Measurements from ENCODE around the gene KCNH2. TPM values are rescaled to one million over a fixed set of nuclear protein-coding genes. Genes with fewer than 3 reads are reported as not detected.
"Not testable (repeated sequence)": the region's sequence is repeated elsewhere in the genome, so short reads cannot be mapped to it uniquely, and the experiment has no call there.

KCNH2 gene
- total RNA-seq, 1 donor, result 0.94 TPM

DNA sequence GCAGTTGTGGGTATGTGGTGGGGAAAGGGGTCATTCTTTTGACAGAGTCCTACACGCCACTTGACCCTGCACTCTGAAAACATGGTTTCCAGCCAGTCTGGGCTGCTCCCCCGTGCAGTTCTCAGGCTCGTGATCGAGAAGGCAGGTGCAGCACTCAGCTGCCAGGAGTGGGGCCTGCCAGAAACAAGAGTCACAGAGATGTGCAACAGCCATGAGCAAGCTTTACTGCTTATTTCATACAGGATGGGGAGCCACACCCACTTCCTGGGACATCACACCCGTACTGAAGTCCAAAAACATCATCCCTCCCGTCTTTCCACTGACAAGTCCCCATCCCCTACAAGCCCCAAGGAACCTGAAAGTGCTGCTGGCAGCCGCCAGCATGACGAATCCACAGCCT is 36.8 kb upstream of the KCNH2 start:
- Histone ChIP-seq H3K9me3 (ENCODE audit: low read depth, low read length) (no peaks in the 10 kb centered on the region), H3K4me1 (ENCODE audit: insufficient read depth, low read length) (peaks cover 70% of the 10 kb centered on the region), H3K27me3 (ENCODE audit: insufficient read depth, low read length) (peaks cover 24% of the 10 kb centered on the region), H3K4me3 (ENCODE audit: low read length) (no peak overlapping the region)

DNA sequence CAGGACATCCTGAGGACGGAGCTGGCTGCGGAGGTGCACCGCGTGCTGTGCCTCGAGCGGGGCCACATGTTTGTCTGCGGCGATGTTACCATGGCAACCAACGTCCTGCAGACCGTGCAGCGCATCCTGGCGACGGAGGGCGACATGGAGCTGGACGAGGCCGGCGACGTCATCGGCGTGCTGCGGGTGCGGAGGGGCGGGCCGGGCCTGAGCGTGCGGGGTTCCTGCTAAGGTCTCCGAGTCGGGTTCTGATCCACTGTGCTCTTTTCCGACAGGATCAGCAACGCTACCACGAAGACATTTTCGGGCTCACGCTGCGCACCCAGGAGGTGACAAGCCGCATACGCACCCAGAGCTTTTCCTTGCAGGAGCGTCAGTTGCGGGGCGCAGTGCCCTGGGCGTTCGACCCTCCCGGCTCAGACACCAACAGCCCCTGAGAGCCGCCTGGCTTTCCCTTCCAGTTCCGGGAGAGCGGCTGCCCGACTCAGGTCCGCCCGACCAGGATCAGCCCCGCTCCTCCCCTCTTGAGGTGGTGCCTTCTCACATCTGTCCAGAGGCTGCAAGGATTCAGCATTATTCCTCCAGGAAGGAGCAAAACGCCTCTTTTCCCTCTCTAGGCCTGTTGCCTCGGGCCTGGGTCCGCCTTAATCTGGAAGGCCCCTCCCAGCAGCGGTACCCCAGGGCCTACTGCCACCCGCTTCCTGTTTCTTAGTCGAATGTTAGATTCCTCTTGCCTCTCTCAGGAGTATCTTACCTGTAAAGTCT is 35.8 kb upstream of the KCNH2 start:
- Histone ChIP-seq H3K9me3 (ENCODE audit: low read depth, low read length) (no peaks in the 10 kb centered on the region), H3K4me3 (ENCODE audit: low read length) (peak overlapping the region; percentile 43), H3K27me3 (ENCODE audit: insufficient read depth, low read length) (peaks cover 13% of the 10 kb centered on the region), H3K4me1 (ENCODE audit: insufficient read depth, low read length) (peaks cover 73% of the 10 kb centered on the region)

DNA sequence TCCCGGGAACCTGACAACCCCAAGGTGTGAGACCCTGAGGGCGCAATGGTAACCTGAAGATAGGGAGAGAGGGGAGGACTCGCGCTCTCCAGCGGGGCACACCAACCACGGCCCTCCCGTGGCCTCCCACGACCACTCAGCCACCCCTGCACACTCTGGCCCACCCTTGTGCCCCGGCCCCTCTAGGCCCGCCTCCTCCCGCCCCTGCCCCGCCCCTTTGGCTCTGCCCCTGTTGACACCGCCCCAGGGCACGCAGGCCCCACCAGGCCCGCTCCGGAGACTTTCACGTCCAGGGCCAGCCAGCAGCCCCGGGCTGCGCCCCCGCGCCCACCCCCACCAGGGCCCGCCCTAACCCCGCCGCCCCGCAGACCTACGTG is 35.2 kb upstream of the KCNH2 start:
- H3K4me1 ChIP-seq (ENCODE audit: insufficient read depth, low read length), result peaks cover 73% of the 10 kb centered on the region
- no peak overlapping the region for H3K4me3 ChIP-seq (ENCODE audit: low read length)
- peaks cover 11% of the 10 kb centered on the region for H3K27me3 ChIP-seq (ENCODE audit: insufficient read depth, low read length)
- no peaks in the 10 kb centered on the region for H3K9me3 ChIP-seq (ENCODE audit: low read depth, low read length)

DNA sequence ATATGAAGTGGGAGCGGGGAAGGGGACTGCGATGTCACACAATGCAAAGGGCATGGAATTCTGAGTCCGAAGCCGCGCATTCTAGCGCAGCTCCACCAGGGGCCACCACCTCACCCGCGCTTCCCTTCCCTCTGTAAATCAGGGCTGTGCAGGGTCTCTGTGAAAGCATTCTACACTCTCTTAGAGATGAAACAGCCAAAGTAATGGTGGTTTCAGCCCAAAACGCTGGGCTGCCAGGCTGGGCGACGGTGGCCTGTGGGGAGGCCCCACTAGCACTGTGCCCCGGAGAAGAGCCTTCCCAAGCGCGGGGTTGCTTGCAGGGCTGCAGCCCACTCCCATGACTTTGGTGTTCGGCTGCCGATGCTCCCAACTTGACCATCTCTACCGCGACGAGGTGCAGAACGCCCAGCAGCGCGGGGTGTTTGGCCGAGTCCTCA is 34.8 kb upstream of the KCNH2 start:
- peaks cover 73% of the 10 kb centered on the region for H3K4me1 ChIP-seq (ENCODE audit: insufficient read depth, low read length)
- no peaks in the 10 kb centered on the region for H3K9me3 ChIP-seq (ENCODE audit: low read depth, low read length)
- no peak overlapping the region for H3K4me3 ChIP-seq (ENCODE audit: low read length)
- peaks cover 10% of the 10 kb centered on the region for H3K27me3 ChIP-seq (ENCODE audit: insufficient read depth, low read length)

DNA sequence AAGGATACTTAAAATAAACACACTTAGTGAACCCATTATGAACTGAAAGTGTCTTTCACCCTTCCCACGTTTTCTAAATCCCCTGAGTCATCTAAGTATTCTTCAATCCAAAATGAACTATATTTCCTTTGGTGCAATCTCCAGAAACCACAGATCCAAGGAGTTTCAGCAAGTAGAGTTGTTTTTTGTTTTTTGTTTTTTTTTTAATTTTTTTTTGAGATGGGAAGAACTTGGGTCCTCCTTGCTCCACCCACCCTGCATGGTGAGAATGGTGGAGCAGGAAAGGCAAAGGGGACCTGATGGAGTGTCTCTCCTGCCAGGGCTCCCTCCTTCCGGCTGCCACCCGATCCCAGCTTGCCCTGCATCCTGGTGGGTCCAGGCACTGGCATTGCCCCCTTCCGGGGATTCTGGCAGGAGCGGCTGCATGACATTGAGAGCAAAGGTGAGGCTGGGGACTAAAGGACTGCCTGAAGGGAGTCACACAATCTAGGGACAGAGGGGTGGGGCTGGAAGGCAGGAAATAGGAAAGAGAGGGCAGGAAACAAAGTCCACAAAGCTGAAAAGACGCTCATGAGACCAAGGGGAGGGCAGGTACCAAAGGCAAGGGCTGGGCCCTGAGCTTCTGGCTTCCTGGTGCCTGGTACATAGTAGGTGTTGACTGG is 34.0 kb upstream of the KCNH2 start:
- peaks cover 10% of the 10 kb centered on the region for H3K27me3 ChIP-seq (ENCODE audit: insufficient read depth, low read length)
- H3K4me3 ChIP-seq (ENCODE audit: low read length), result no peak overlapping the region
- peaks cover 74% of the 10 kb centered on the region for H3K4me1 ChIP-seq (ENCODE audit: insufficient read depth, low read length)
- no peaks in the 10 kb centered on the region for H3K9me3 ChIP-seq (ENCODE audit: low read depth, low read length)

DNA sequence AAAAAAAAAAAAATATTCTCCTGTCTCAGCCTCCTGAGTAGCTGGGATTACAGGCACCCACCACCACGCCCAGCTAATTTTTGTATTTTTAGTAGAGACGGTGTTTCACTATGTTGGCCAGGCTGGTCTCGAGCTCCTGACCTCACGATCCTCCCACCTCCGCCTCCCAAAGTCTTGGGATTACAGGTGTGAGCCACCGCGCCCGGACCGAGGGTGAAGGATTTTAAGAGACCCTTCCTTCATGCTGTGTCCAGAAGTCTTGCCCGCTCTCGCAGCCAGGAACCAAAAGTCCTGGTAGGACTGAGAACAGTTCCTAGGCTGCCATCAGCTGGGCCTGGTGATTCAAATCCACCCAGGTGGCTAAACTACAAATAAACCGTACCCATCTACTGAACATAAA is 33.5 kb upstream of the KCNH2 start:
- not testable (repeated sequence) for H3K4me3 ChIP-seq (ENCODE audit: low read length); H3K27me3 ChIP-seq (ENCODE audit: insufficient read depth, low read length); H3K9me3 ChIP-seq (ENCODE audit: low read depth, low read length)
- peaks cover 79% of the 10 kb centered on the region for H3K4me1 ChIP-seq (ENCODE audit: insufficient read depth, low read length)

DNA sequence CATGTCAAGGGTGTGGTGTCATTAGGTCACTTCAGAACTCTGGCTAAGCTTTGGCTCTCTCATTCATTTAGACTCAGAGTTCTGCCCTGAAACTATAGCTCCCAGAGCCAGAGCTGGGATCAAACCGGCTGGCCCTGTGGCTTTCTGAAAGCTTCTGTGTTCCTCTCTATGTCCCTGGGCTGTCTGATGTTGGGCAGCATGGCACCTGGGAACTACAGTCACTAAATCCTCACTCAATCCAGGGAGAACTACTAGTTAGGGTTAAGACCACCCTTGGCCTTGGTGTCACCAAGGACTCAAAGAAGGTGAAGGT is 32.9 kb upstream of the KCNH2 start:
- Histone ChIP-seq H3K4me3 (ENCODE audit: low read length) (no peak overlapping the region), H3K4me1 (ENCODE audit: insufficient read depth, low read length) (peaks cover 79% of the 10 kb centered on the region), H3K27me3 (ENCODE audit: insufficient read depth, low read length) (peaks cover 10% of the 10 kb centered on the region), H3K9me3 (ENCODE audit: low read depth, low read length) (no peaks in the 10 kb centered on the region)

DNA sequence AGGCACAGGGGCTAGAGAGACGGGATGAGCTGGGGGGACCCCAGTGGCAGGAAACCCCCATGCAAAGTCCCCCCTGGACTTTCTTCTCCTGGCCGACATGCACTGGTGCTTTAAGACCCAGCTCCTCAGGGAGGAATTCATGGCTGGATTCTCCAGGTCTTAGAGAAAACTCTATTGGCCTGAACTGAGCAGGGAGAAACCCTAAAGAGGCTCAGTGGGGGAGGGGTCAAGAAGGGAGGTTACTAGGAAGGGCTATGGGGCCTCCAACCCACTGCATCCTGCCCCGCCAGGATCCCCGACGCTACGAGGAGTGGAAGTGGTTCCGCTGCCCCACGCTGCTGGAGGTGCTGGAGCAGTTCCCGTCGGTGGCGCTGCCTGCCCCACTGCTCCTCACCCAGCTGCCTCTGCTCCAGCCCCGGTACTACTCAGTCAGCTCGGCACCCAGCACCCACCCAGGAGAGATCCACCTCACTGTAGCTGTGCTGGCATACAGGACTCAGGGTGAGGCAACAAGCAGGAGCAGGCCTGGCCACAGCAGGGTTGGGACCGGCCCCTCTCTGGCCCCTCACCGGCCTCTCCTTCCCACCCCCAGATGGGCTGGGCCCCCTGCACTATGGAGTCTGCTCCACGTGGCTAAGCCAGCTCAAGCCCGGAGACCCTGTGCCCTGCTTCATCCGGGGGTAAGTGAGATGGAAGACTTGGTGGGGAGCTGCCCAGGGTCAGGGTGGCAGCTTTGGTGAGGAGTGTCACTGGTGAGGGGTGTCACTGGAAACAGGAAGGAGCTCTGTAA is 32.4 kb upstream of the KCNH2 start:
- H3K9me3 ChIP-seq (ENCODE audit: low read depth, low read length), result no peaks in the 10 kb centered on the region
- H3K4me1 ChIP-seq (ENCODE audit: insufficient read depth, low read length), result peaks cover 76% of the 10 kb centered on the region
- H3K27me3 ChIP-seq (ENCODE audit: insufficient read depth, low read length), result peaks cover 10% of the 10 kb centered on the region
- no peak overlapping the region for H3K4me3 ChIP-seq (ENCODE audit: low read length)

DNA sequence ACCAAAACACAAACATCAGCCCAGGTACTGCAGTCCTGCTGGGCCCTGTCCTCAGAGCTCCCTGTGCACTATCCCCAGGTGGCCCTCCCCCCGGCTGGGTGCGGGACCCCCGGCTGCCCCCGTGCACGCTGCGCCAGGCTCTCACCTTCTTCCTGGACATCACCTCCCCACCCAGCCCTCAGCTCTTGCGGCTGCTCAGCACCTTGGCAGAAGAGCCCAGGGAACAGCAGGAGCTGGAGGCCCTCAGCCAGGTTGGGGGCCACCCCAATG is 31.9 kb upstream of the KCNH2 start:
- Histone ChIP-seq H3K4me1 (ENCODE audit: insufficient read depth, low read length) (peaks cover 71% of the 10 kb centered on the region), H3K9me3 (ENCODE audit: low read depth, low read length) (no peaks in the 10 kb centered on the region), H3K4me3 (ENCODE audit: low read length) (no peak overlapping the region), H3K27me3 (ENCODE audit: insufficient read depth, low read length) (peaks cover 10% of the 10 kb centered on the region)

DNA sequence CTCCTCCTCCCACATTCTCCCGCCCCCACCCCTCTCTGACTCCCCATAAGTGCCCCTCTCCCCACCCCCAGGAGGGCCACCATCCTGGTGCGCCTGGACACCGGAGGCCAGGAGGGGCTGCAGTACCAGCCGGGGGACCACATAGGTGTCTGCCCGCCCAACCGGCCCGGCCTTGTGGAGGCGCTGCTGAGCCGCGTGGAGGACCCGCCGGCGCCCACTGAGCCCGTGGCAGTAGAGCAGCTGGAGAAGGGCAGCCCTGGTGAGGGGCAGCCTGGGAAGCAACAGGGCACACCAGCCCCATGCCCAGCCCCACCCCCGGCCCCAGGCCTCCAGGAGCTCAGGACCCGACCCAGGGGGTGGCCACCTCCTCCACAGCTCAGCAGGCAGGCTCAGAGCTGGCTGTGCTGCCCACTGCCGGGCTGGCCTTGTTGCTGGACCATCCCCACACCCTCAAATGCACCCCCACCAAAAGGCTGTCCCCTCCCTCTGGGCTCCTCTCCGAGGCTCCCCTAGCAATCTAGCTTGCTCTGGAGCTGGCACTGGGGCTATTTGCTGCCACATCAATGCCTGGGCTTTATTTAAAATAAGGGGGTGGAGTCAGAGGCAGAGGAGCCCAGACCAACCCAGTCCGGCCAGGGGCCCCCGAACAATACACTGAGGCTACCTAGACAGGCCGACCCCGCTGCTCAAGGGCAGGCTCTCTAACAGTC is 31.4 kb upstream of the KCNH2 start:
- H3K4me3 ChIP-seq (ENCODE audit: low read length), result no peak overlapping the region
- H3K9me3 ChIP-seq (ENCODE audit: low read depth, low read length), result no peaks in the 10 kb centered on the region
- H3K4me1 ChIP-seq (ENCODE audit: insufficient read depth, low read length), result peaks cover 66% of the 10 kb centered on the region
- peaks cover 10% of the 10 kb centered on the region for H3K27me3 ChIP-seq (ENCODE audit: insufficient read depth, low read length)

DNA sequence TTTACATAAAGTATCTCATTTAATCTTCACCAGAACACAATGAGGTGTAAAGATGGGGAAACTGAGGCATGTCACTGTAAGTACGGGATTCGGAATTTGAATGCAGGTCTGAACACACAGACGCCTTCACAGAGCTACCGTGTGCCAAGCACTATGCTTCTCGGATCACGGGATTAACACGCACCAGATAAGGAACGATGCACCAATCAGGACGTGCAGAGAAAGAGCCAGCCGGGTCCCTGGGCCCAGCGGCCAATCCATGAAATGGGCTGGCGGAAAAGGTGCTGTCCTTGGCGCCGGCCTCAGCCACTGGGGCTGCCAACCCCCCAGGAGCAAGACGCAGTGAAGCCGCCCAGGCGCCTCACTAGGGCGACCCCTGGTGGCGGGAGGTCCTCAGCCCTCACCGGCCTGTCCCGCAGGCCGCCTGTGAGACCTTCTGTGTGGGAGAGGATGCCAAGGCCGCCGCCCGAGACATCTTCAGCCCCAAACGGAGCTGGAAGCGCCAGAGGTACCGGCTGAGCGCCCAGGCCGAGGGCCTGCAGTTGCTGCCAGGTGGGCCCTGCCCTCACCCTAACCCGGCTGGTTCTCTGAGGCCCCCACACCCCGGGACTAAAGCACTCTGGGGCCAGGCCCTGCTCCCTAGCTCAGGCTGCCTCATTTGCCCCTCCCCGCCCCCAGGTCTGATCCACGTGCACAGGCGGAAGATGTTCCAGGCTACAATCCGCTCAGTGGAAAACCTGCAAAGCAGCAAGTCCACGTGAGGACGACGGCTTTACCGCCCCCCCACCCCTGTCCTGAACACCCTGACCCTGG is 30.6 kb upstream of the KCNH2 start:
- Histone ChIP-seq H3K4me3 (ENCODE audit: low read length) (peak overlapping the region; percentile 0), H3K9me3 (ENCODE audit: low read depth, low read length) (no peaks in the 10 kb centered on the region), H3K4me1 (ENCODE audit: insufficient read depth, low read length) (peaks cover 58% of the 10 kb centered on the region), H3K27me3 (ENCODE audit: insufficient read depth, low read length) (peaks cover 10% of the 10 kb centered on the region)

DNA sequence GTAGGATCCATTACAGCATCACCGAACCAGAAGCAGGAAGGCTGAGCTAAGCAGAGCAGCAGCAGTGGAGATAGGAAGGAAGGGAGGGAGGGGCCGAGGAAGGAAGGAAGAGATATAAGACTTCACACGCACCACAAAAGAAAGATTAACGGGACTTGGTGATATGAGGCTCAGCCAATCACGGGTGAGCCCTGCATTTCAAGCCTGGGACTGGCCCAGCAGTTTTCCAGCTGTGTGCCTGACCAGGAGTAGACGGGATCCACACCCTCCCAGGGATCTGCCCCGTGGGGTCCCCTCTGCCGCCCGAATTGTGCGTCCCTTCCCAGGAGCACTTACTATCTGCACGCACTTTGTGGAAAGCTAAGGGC is 30.0 kb upstream of the KCNH2 start:
- Histone ChIP-seq H3K4me1 (ENCODE audit: insufficient read depth, low read length) (peaks cover 55% of the 10 kb centered on the region), H3K4me3 (ENCODE audit: low read length) (no peak overlapping the region), H3K9me3 (ENCODE audit: low read depth, low read length) (no peaks in the 10 kb centered on the region), H3K27me3 (ENCODE audit: insufficient read depth, low read length) (peaks cover 9% of the 10 kb centered on the region)

DNA sequence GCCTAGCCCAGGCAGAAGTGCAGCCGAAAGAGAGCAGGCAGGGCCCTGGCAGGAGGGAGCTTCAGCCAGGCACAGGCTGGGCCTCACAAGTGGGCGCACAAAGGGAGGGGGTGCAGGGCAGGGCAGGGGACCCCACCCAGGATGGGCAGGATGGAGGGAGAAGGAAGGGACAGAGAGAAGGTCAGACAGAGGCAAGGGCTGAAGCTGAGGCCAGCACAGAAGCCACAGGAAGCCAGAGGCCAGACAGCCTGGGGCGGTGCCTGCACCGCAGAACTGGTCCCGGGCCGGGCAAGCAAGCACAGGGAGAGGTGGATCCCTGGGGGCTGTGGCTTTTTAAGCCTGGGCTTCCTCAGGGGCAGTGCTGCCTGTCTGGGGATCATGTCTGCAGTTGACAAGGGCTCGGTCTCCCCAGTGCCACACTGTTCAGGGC is 29.4 kb upstream of the KCNH2 start:
- H3K4me3 ChIP-seq (ENCODE audit: low read length), result no peak overlapping the region
- peaks cover 49% of the 10 kb centered on the region for H3K4me1 ChIP-seq (ENCODE audit: insufficient read depth, low read length)
- no peaks in the 10 kb centered on the region for H3K9me3 ChIP-seq (ENCODE audit: low read depth, low read length)

DNA sequence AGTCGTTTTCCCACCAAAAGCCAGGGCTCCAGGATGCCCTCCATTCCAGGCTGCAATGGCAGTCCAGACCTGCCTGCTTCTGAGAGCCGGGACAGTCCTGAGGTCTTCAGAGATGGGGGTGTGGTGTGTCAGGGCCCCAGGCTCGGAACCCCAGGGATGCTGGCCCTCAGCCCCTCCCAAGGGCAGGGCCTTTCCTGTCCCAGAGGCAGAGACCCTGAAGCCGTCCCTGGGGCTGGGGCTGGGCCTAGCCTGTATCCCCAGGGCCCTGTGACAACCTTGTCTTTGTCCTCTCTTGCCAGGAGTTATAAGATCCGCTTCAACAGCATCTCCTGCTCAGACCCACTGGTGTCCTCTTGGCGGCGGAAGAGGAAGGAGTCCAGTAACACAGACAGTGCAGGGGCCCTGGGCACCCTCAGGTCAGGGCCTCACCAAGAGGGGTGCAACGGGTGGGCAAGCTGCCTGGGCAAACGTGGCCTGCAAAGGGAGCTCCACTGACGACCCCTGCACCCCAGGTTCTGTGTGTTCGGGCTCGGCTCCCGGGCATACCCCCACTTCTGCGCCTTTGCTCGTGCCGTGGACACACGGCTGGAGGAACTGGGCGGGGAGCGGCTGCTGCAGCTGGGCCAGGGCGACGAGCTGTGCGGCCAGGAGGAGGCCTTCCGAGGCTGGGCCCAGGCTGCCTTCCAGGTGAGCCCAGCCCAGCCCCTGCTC is 28.6 kb upstream of the KCNH2 start:
- H3K9me3 ChIP-seq (ENCODE audit: low read depth, low read length), result no peaks in the 10 kb centered on the region
- H3K27me3 ChIP-seq (ENCODE audit: insufficient read depth, low read length), result no peaks in the 10 kb centered on the region

More for the DNA sequence above, 29.4 kb upstream of the KCNH2 start:
- peaks cover 3% of the 10 kb centered on the region for H3K27me3 ChIP-seq (ENCODE audit: insufficient read depth, low read length)

More for the DNA sequence above, 28.6 kb upstream of the KCNH2 start:
- H3K4me1 ChIP-seq (ENCODE audit: insufficient read depth, low read length), result peaks cover 44% of the 10 kb centered on the region
- no peak overlapping the region for H3K4me3 ChIP-seq (ENCODE audit: low read length)
